ENCODE data around the gene LHX3. TPM values are rescaled to one million over a fixed set of nuclear protein-coding genes. Genes with fewer than 3 reads are reported as not detected.
A peak's percentile ranks its signal among the peaks of the same experiment; 100 is the strongest.

The LHX3 gene
- polyA plus RNA-seq, 2 of the 4 experiments (the other 2 are of a cell fraction) = 0.03 TPM; not detected in 1

- Histone ChIP-seq H3K4me1 (peaks cover 17% of the 10 kb centered on the region), H3K9me3 (no peaks in the 10 kb centered on the region), H3K4me3 (peak overlapping the region; percentile 83), H3K4me2 (peak overlapping the region; percentile 97), H3K27ac (peak overlapping the region; percentile 80 to 97)
- ChIA-PET POLR2A (no interaction called here), CTCF (interaction anchor here (3.0 kb wide), 1 partner anchor 20 kb away, joined by 10 read pairs; no protein-coding TSS in a partner anchor)
- DNase-seq (ENCODE audit: low read depth in 1 of 2, low spot score in 1 of 2) = no peak
- no peak for TF ChIP-seq RNF2 (IDR thresholded peaks at IDR 0.05; ENCODE audit: borderline replicate concordance, low read depth)
- TF ChIP-seq USF2 (IDR thresholded peaks at IDR 0.05) = no peak
- TF ChIP-seq KDM1A (IDR thresholded peaks at IDR 0.05; ENCODE audit: low read depth) = no peak
- no peak for TF ChIP-seq EP300 (IDR thresholded peaks at IDR 0.05)
- no peak for TF ChIP-seq ZSCAN20 (CRISPR knock-in tag; IDR thresholded peaks at IDR 0.05)
- no peak for TF ChIP-seq HMGXB4 (CRISPR knock-in tag; IDR thresholded peaks at IDR 0.05; ENCODE audit: borderline replicate concordance)
- no peak for TF ChIP-seq NR3C1 (IDR thresholded peaks at IDR 0.05)
- TF ChIP-seq RFX5 (IDR thresholded peaks at IDR 0.05) = no peak
- TF ChIP-seq ATOH8 (CRISPR knock-in tag; IDR thresholded peaks at IDR 0.05; ENCODE audit: low read depth) = no peak
- no peak for TF ChIP-seq ZFP36 (IDR thresholded peaks at IDR 0.05; ENCODE audit: borderline replicate concordance, partially characterized antibody)
- TF ChIP-seq EHF (CRISPR knock-in tag; IDR thresholded peaks at IDR 0.05) = no peak
- TF ChIP-seq TP53 (CRISPR knock-in tag; IDR thresholded peaks at IDR 0.05) = no peak
- no peak for TF ChIP-seq EHMT2 (IDR thresholded peaks at IDR 0.05; ENCODE audit: low read depth)
- no peak for TF ChIP-seq GATA3 (IDR thresholded peaks at IDR 0.05; ENCODE audit: borderline replicate concordance)
- no peak for TF ChIP-seq JUNB (IDR thresholded peaks at IDR 0.05)
- WGBS (ENCODE audit: missing lambda C conversion rate) = 4% methylated on average over 6 of the region's 6 CpGs
- FAIRE-seq = no peak
- no peak; a peak in 1 of 6 replicates for ATAC-seq
Measured at GRCh38 chr9:136244969-136245218, 40.0 kb upstream of the LHX3 start.

GRCh38 chr9:136244122-136244968 lies 39.4 kb upstream of the LHX3 start:
- CTCF ChIA-PET = interaction anchor here (1.0 to 3.0 kb wide), 3 partner anchors 10 to 74 kb away, joined by 6 to 10 read pairs (median 6); no protein-coding TSS in a partner anchor
- no peak for FAIRE-seq
- ATAC-seq = no peak

More at GRCh38 chr9:136244122-136244968, 39.4 kb upstream of the LHX3 start:
- TF ChIP-seq MAFK (IDR thresholded peaks at IDR 0.05; ENCODE audit: partially characterized antibody) (no peak), PBX3 (IDR thresholded peaks at IDR 0.05) (no peak), CTCF (IDR thresholded peaks at IDR 0.05) (no peak), BCL3 (IDR thresholded peaks at IDR 0.05) (no peak), MAX (IDR thresholded peaks at IDR 0.05) (no peak)
- WGBS (ENCODE audit: missing lambda C conversion rate) = 62% methylated on average over 11 of the region's 11 CpGs
- Histone ChIP-seq H3K4me2 (peak overlapping the region; percentile 97), H3K4me3 (peak overlapping the region; percentile 83), H3K4me1 (peaks cover 17% of the 10 kb centered on the region), H3K9me3 (no peaks in the 10 kb centered on the region), H3K27ac (peak overlapping the region; percentile 80 to 97)
- DNase-seq (ENCODE audit: low read depth in 1 of 2, low spot score in 1 of 2) = no peak
- POLR2A ChIA-PET = no interaction called here
